NCI-H128 (cell line): ENCODE data around the gene FAM199X.

Experiments
- DNase-seq: peaks from one replicate; lab custom pipeline; 2025; ENCODE audit not compliant: unreplicated experiment; lab: John Stamatoyannopoulos, UW

The FAM199X gene

GRCh38 chrX:104165894-104166734, at the start of gene FAM199X:
TSS of gene FAM199X (plus strand) at chrX:104166453. CDS start at chrX:104166786, 333 bp downstream.
- DNase-seq = peak; percentile 73

- no peak for DNase-seq
These were observed 48.5 kb upstream of the FAM199X start for GRCh38 chrX:104117759-104118158.

GRCh38 chrX:104118765-104119164, 47.5 kb upstream of the FAM199X start:
- DNase-seq = no peak

GRCh38 chrX:104122829-104123228, 43.4 kb upstream of the FAM199X start:
- no peak for DNase-seq

GRCh38 chrX:104126856-104127255, 39.4 kb upstream of the FAM199X start:
- no peak for DNase-seq

- DNase-seq = no peak
These were observed 35.4 kb upstream of the FAM199X start for GRCh38 chrX:104130808-104131207.

- no peak for DNase-seq
These were observed 31.5 kb upstream of the FAM199X start for GRCh38 chrX:104134583-104135261.

- no peak for DNase-seq
These were observed 30.6 kb upstream of the FAM199X start for GRCh38 chrX:104135677-104136076.

- peak; percentile 62 for DNase-seq
These were observed 29.8 kb upstream of the FAM199X start for GRCh38 chrX:104136241-104137019.

GRCh38 chrX:104137496-104137895, 28.8 kb upstream of the FAM199X start:
- DNase-seq = no peak

- DNase-seq = no peak
These were observed 25.0 kb upstream of the FAM199X start for GRCh38 chrX:104141087-104141760.

- no peak for DNase-seq
These were observed 15.2 kb upstream of the FAM199X start for GRCh38 chrX:104151037-104151436.

GRCh38 chrX:104156630-104157529, 9.4 kb upstream of the FAM199X start, which contains the start of gene SLC25A53:
TSS of gene SLC25A53 (minus strand) at chrX:104157009. CDS start at chrX:104105257, 51,752 bp downstream.
- peak; percentile 41 for DNase-seq

GRCh38 chrX:104166735-104167436, 633 bp downstream of the FAM199X start:
- no peak for DNase-seq

- DNase-seq = no peak
These were observed 1.9 kb downstream of the FAM199X start for GRCh38 chrX:104168127-104168526.

- no peak for DNase-seq
These were observed 5.9 kb downstream of the FAM199X start for GRCh38 chrX:104172121-104172520.

GRCh38 chrX:104172788-104173187, 6.5 kb downstream of the FAM199X start:
- DNase-seq = no peak

- no peak for DNase-seq
These were observed 7.6 kb downstream of the FAM199X start for GRCh38 chrX:104173841-104174240.

- no peak for DNase-seq
These were observed 17.4 kb downstream of the FAM199X start for GRCh38 chrX:104183685-104184084.
